Muscle layer of duodenum (tissue), 2 donors: Measurements from ENCODE around the gene SIRT2.
"Not testable (repeated sequence)": the region's sequence is repeated elsewhere in the genome, so short reads cannot be mapped to it uniquely, and the experiment has no call there.

ENCODE experiments used
- H3K27ac ChIP-seq: one replicate; pipeline ENCODE4 v1.7.0; 2013; ENCODE audit warnings: mild to moderate bottlenecking, low read length
- H3K27me3 ChIP-seq: one replicate; pipeline ENCODE4 v1.7.0; 2013; ENCODE audit warnings: low read depth, mild to moderate bottlenecking, control low read depth, low read length
- H3K36me3 ChIP-seq, 2 donors: one replicate each; pipeline ENCODE4 v1.7.0; 2013; ENCODE audit warnings: low read length in 2 of 2, control low read depth in 1 of 2, mild to moderate bottlenecking in 1 of 2; ENCODE audit not compliant: insufficient read depth in 2 of 2, control insufficient read depth in 1 of 2
- H3K4me1 ChIP-seq, 2 donors: one replicate each; pipeline ENCODE4 v1.7.0; 2013; ENCODE audit warnings: low read length in 2 of 2, mild to moderate bottlenecking in 2 of 2, control low read depth in 1 of 2, moderate library complexity in 1 of 2; ENCODE audit not compliant: insufficient read depth in 2 of 2, control insufficient read depth in 1 of 2
- H3K4me3 ChIP-seq, 2 donors: one replicate each; pipeline ENCODE4 v1.7.0; 2013; ENCODE audit warnings: low read length in 2 of 2, low read depth in 1 of 2, mild to moderate bottlenecking in 1 of 2
- H3K9me3 ChIP-seq, 2 donors: one replicate each; pipeline ENCODE4 v1.7.0; 2013; ENCODE audit warnings: low read length in 2 of 2, control low read depth in 1 of 2, mild to moderate bottlenecking in 1 of 2; ENCODE audit not compliant: control insufficient read depth in 1 of 2
- donor health status: healthy.

The SIRT2 gene

DNA sequence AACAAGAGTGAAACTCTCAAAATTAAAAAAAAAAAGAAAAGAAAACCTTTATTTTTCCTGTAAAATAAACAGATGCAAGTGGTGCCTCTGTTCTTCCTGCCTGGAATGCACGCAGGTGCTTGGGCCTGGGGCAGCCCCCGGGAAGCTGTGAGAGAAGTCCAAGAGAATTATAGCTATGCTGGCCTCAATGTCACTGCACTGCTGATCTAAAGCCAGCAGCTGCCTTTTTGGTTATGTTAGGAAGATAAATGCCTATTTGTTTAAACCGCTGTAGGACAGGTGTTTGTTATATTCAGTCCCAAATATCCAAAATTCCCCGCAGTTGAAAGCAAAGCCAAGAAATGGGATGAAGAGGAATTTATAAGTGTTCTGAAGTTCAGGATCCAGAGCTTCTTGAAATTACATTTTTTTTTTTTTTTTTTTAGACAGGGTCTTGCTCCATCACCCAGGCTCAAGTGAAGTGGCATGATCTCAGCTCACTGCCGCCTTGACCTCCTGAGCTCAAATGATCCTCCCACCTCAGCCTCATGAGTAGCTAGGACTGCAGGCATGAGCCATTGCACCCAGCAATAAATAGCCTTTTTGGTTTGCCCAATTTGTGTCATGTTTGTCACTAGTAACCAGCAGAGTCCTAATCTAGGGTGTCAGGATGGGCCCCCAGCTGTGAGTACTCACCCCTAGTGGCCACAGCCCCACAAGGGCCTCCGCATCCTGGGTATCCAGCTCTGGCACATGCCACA lies 23.6 kb downstream of the SIRT2 start:
- Histone ChIP-seq H3K27me3 (no peaks in the 10 kb centered on the region), H3K36me3 (peaks cover 0 to 21% of the 10 kb centered on the region in 2 donors), H3K9me3 (no peaks in the 10 kb centered on the region), H3K4me3 (no peak overlapping the region), H3K4me1 (no peaks in the 10 kb centered on the region), H3K27ac (no peak overlapping the region)

DNA sequence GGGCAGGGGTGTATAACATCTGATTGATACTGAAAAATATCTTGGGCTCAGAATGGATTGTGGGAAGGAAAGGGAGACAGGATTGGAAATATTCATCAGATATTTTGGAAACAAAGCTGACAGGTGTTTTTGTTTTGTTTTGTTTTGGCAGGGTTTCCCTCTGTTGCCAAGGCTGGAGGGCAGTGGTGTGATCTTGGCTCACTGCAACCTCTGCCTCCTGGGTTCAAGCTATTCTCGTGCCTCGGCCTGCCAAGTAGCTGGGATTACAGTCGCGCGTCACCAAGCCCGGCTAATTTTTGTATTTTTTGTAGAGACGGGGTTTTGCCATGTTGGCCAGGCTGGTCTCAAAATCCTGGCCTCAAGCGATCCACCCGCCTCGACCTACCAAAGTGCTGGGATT lies 26.0 kb downstream of the SIRT2 start:
- peaks cover 0 to 15% of the 10 kb centered on the region in 2 donors for H3K4me1 ChIP-seq
- not testable (repeated sequence) for H3K27me3 ChIP-seq, H3K36me3 ChIP-seq, H3K4me3 ChIP-seq, H3K9me3 ChIP-seq, H3K27ac ChIP-seq

GRCh38 chr19:38870612-38871011 lies 28.8 kb downstream of the SIRT2 start:
- Histone ChIP-seq H3K4me1 (peaks cover 0 to 15% of the 10 kb centered on the region in 2 donors), H3K36me3 (no peaks in the 10 kb centered on the region), H3K27me3 (no peaks in the 10 kb centered on the region), H3K27ac (no peak overlapping the region), H3K9me3 (no peaks in the 10 kb centered on the region), H3K4me3 (peak overlapping the region in 1 of 2 donors; percentile 71)

- Histone ChIP-seq H3K4me3 (peak overlapping the region; percentile 60 to 71), H3K4me1 (peaks cover 0 to 15% of the 10 kb centered on the region in 2 donors), H3K36me3 (no peaks in the 10 kb centered on the region), H3K27ac (no peak overlapping the region), H3K9me3 (no peaks in the 10 kb centered on the region), H3K27me3 (no peaks in the 10 kb centered on the region)
Observed at GRCh38 chr19:38869836-38870607, 29.4 kb downstream of the SIRT2 start.

DNA sequence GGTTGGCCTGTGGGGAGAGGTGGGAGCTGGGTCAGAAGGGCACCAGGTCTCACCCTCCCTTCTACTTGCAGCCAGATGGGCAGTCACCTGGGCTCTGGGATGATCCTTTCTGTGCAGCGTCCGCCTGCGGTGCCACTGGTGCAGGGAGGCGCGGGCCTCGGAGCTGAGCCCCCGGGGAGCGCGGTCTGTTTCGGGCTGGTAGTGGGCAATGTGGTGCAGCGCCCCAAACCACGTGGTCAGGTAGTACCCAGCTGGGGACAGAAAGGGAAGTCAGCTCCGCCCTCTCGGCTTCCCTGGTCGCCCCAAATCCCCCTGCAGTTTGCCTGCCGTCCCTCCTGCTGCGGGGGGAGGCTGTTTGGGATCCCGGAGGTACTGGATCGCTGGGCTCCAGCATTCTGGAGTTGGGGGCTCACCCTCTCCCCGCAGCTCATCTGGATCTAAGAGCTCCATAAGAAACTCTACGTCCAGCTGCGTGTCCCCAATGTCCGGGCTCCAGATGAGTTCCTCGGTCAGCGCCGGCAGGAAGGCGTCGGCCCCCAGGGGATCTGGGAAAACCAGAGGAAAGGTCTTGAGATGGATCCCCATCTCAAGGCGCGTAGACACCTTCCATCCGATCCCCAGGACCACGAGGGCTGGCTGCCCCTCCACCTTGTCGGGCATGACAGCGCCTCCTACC lies 30.1 kb downstream of the SIRT2 start:
- Histone ChIP-seq H3K36me3 (no peaks in the 10 kb centered on the region), H3K9me3 (no peaks in the 10 kb centered on the region), H3K27me3 (no peaks in the 10 kb centered on the region), H3K4me3 (peak overlapping the region; percentile 60 to 71), H3K27ac (no peak overlapping the region), H3K4me1 (peaks cover 0 to 15% of the 10 kb centered on the region in 2 donors)

DNA sequence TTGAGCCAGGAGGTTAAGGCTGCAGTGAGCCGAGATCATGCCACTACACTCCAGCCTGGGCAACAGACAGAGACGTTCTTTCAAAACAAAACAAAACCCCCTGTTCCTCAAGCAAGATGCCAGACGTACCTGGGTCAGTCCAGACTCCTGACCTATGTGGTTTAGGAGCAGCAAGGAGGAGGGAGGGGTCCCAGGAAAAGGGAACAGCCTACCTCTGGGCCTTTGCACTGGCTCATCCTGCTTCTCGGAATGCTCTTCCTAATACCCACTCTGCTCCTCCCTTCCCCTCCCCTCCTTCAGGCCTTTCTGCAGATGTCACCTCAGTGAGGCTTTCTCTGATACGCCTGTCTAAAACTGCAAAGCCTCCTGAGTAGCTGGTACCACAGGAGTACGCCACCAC lies 30.9 kb downstream of the SIRT2 start:
- Histone ChIP-seq H3K27me3 (no peaks in the 10 kb centered on the region), H3K27ac (no peak overlapping the region), H3K9me3 (no peaks in the 10 kb centered on the region), H3K36me3 (no peaks in the 10 kb centered on the region), H3K4me3 (no peak overlapping the region), H3K4me1 (peaks cover 0 to 15% of the 10 kb centered on the region in 2 donors)

- H3K9me3 ChIP-seq = no peaks in the 10 kb centered on the region
- H3K27me3 ChIP-seq = no peaks in the 10 kb centered on the region
- H3K4me3 ChIP-seq = no peak overlapping the region
- H3K4me1 ChIP-seq = peaks cover 0 to 19% of the 10 kb centered on the region in 2 donors
- no peak overlapping the region for H3K27ac ChIP-seq
- no peaks in the 10 kb centered on the region for H3K36me3 ChIP-seq
Observed at GRCh38 chr19:38867171-38867780, 32.1 kb downstream of the SIRT2 start.

- no peaks in the 10 kb centered on the region for H3K36me3 ChIP-seq
- no peaks in the 10 kb centered on the region for H3K9me3 ChIP-seq
- peaks cover 0 to 4% of the 10 kb centered on the region in 2 donors for H3K4me1 ChIP-seq
- H3K4me3 ChIP-seq = no peak overlapping the region
- no peak overlapping the region for H3K27ac ChIP-seq
- H3K27me3 ChIP-seq = no peaks in the 10 kb centered on the region
Observed at GRCh38 chr19:38862321-38863059, 36.9 kb downstream of the SIRT2 start.

- Histone ChIP-seq H3K4me1 (peaks cover 0 to 4% of the 10 kb centered on the region in 2 donors), H3K36me3 (no peaks in the 10 kb centered on the region)
Observed at GRCh38 chr19:38861368-38861767, 38.0 kb downstream of the SIRT2 start.

DNA sequence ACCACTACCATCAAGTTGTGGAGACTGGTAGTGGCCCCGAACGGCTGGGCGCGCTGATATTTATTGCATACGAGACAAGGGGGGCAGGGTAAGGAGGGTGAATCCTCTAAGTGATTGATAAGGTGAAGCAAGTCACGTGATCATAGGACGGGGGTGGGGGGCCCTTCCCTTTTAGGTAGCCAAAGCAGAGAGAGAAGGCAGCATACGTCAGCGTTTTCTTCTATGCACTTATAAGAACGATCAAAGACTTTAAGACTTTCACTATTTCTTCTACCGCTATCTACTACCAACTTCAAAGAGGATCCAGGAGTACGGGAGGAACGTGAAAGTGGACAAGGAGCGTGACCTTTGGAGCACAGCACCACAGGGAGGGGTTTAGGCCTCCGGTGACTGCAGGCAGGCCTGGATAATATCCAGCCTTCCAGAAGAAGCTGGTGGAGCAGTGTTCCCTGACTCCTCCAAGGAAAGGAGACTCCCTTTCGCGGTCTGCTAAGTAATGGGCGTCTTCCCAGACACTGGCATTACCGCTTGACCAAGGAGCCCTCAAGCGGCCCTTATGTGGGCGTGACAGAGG lies 39.7 kb downstream of the SIRT2 start:
- H3K4me3 ChIP-seq, H3K4me1 ChIP-seq: not testable (repeated sequence)

More at GRCh38 chr19:38861368-38861767, 38.0 kb downstream of the SIRT2 start:
- Histone ChIP-seq H3K27ac (no peak overlapping the region), H3K4me3 (no peak overlapping the region), H3K27me3 (no peaks in the 10 kb centered on the region), H3K9me3 (no peaks in the 10 kb centered on the region)

More for the DNA sequence above, 39.7 kb downstream of the SIRT2 start:
- not testable (repeated sequence) for H3K36me3 ChIP-seq, H3K9me3 ChIP-seq, H3K27me3 ChIP-seq, H3K27ac ChIP-seq
